H9 (cell line): Measurements from ENCODE around the gene KAZN. TPM values are rescaled to one million over a fixed set of nuclear protein-coding genes. Genes with fewer than 3 reads are reported as not detected.

Source experiments
- DNase-seq: peaks from one replicate; pipeline ENCODE4 v3.0.0-alpha.2; 2017
- H2AFZ ChIP-seq: one replicate; pipeline ENCODE4 v1.6.1; 2013; ENCODE audit warnings: mild to moderate bottlenecking, low read length, control low read depth, moderate library complexity
- H2AK5ac ChIP-seq: 2 replicates; pipeline ENCODE4 v1.6.1; 2013; ENCODE audit warnings: low read length, control low read depth, mixed read lengths; ENCODE audit not compliant: insufficient read length
- H2BK120ac ChIP-seq: one replicate; pipeline ENCODE4 v1.6.1; 2013; ENCODE audit warnings: low read depth, mild to moderate bottlenecking, low read length, control low read depth, inconsistent platforms; ENCODE audit not compliant: poor library complexity, severe bottlenecking
- H2BK12ac ChIP-seq: 2 replicates; pipeline ENCODE4 v1.6.1; 2013; ENCODE audit warnings: low read length, control low read depth, mixed read lengths, low read depth; ENCODE audit not compliant: insufficient read length
- H2BK15ac ChIP-seq: 2 replicates; pipeline ENCODE4 v1.6.1; 2013; ENCODE audit warnings: low read depth, low read length, control low read depth
- H2BK20ac ChIP-seq: one replicate; pipeline ENCODE4 v1.6.1; 2013; ENCODE audit warnings: low read depth, mild to moderate bottlenecking, low read length, control low read depth, inconsistent platforms; ENCODE audit not compliant: poor library complexity, severe bottlenecking
- H2BK5ac ChIP-seq: 2 replicates; pipeline ENCODE4 v1.6.1; 2013; ENCODE audit warnings: low read length, control low read depth, mixed read lengths; ENCODE audit not compliant: insufficient read length
- H3K14ac ChIP-seq: 2 replicates; pipeline ENCODE4 v1.6.1; 2013; ENCODE audit warnings: low read length, control low read depth; ENCODE audit not compliant: insufficient read depth
- H3K18ac ChIP-seq: 2 replicates; pipeline ENCODE4 v1.6.1; 2013; ENCODE audit warnings: low read depth, mild to moderate bottlenecking, mixed read lengths, low read length, control low read depth; ENCODE audit not compliant: insufficient read length
- H3K23ac ChIP-seq: 2 replicates; pipeline ENCODE4 v1.6.1; 2013; ENCODE audit warnings: low read length, control low read depth, mixed read lengths, low read depth; ENCODE audit not compliant: insufficient read length
- H3K23me2 ChIP-seq: 2 replicates; pipeline ENCODE4 v1.6.1; 2013; ENCODE audit warnings: low read depth, mild to moderate bottlenecking, mixed read lengths, low read length, control low read depth; ENCODE audit not compliant: insufficient read length, poor library complexity, severe bottlenecking
- H3K27ac ChIP-seq: 2 replicates; pipeline ENCODE4 v1.5.1; 2013; ENCODE audit warnings: low read length, control low read depth, mixed read lengths, low read depth; ENCODE audit not compliant: insufficient read length
- H3K27me3 ChIP-seq: 2 replicates; pipeline ENCODE4 v1.6.1; 2013; ENCODE audit warnings: low read length, control low read depth, inconsistent platforms; ENCODE audit not compliant: insufficient read depth
- H3K4ac ChIP-seq: 2 replicates; pipeline ENCODE4 v1.6.1; 2013; ENCODE audit warnings: low read depth, mild to moderate bottlenecking, control low read depth, inconsistent platforms, low read length, moderate library complexity
- H3K4me1 ChIP-seq: 2 replicates; pipeline ENCODE4 v1.6.1; 2013; ENCODE audit warnings: low read length, control low read depth, inconsistent platforms; ENCODE audit not compliant: insufficient read depth
- H3K4me2 ChIP-seq: 2 replicates; pipeline ENCODE4 v1.6.1; 2013; ENCODE audit warnings: low read length, control low read depth, mixed read lengths; ENCODE audit not compliant: insufficient read length, insufficient read depth
- H3K56ac ChIP-seq: 2 replicates; pipeline ENCODE4 v1.6.1; 2013; ENCODE audit warnings: low read depth, mild to moderate bottlenecking, mixed read lengths, low read length, control low read depth; ENCODE audit not compliant: insufficient read length
- H3K79me1 ChIP-seq: 2 replicates; pipeline ENCODE4 v1.6.1; 2013; ENCODE audit warnings: low read depth, mild to moderate bottlenecking, moderate library complexity, low read length, control low read depth, inconsistent platforms; ENCODE audit not compliant: insufficient read depth, poor library complexity, severe bottlenecking
- H3K79me2 ChIP-seq: 2 replicates; pipeline ENCODE4 v1.6.1; 2013; ENCODE audit warnings: low read length, control low read depth, inconsistent platforms; ENCODE audit not compliant: insufficient read depth
- H3K9ac ChIP-seq: 2 replicates; pipeline ENCODE4 v1.6.1; 2013; ENCODE audit warnings: low read length, control low read depth, mixed read lengths; ENCODE audit not compliant: insufficient read length; ENCODE audit errors: extremely low read depth
- H3K9me3 ChIP-seq: one replicate; pipeline ENCODE4 v1.6.1; 2013; ENCODE audit warnings: low read depth, low read length, inconsistent platforms; ENCODE audit not compliant: control insufficient read depth
- H3T11ph ChIP-seq: one replicate; pipeline ENCODE4 v1.6.1; 2013; ENCODE audit warnings: mild to moderate bottlenecking, low read length, control low read depth, inconsistent platforms
- H4K20me1 ChIP-seq: one replicate; pipeline ENCODE4 v1.6.1; 2013; ENCODE audit not compliant: control insufficient read depth, insufficient read length, insufficient read depth
- H4K5ac ChIP-seq: 2 replicates; pipeline ENCODE4 v1.6.1; 2013; ENCODE audit warnings: low read depth, mild to moderate bottlenecking, mixed read lengths, low read length, control low read depth; ENCODE audit not compliant: insufficient read length
- H4K8ac ChIP-seq: replicated peaks from 2 replicates; pipeline ENCODE4 v1.6.1; 2013; ENCODE audit warnings: low read length, control low read depth, mixed read lengths, low read depth; ENCODE audit not compliant: insufficient read length
- H4K91ac ChIP-seq: 2 replicates; pipeline ENCODE4 v1.6.1; 2013; ENCODE audit warnings: low read depth, mild to moderate bottlenecking, moderate library complexity, mixed read lengths, low read length, control low read depth; ENCODE audit not compliant: insufficient read length
- H3K27ac Mint-ChIP-seq, 3 experiments: 2 replicates in 2 of 3; 3 replicates in 1 of 3; pipeline ENCODE4 v1.8.0; 2020 to 2021; ENCODE audit warnings: mixed read lengths in 3 of 3, mild to moderate bottlenecking in 1 of 3, moderate library complexity in 1 of 3
- H3K27me3 Mint-ChIP-seq: 2 replicates; pipeline ENCODE4 v1.8.0; 2021; ENCODE audit warnings: low read depth, mild to moderate bottlenecking, moderate library complexity, mixed read lengths
- H3K36me3 Mint-ChIP-seq, 3 experiments: 2 replicates in 2 of 3; 3 replicates in 1 of 3; pipeline ENCODE4 v1.8.0; 2020 to 2021; ENCODE audit warnings: low read depth in 3 of 3, mixed read lengths in 3 of 3; ENCODE audit not compliant: insufficient read depth in 1 of 3
- H3K4me1 Mint-ChIP-seq, 2 experiments: 2 replicates each; pipeline ENCODE4 v1.8.0; 2020; ENCODE audit warnings: mixed read lengths in 2 of 2
- H3K4me3 Mint-ChIP-seq, 2 experiments: 2 replicates in 1 of 2; 3 replicates in 1 of 2; pipeline ENCODE4 v1.8.0; 2020 to 2021; ENCODE audit warnings: mild to moderate bottlenecking in 2 of 2, mixed read lengths in 2 of 2, moderate library complexity in 1 of 2
- H3K9me3 Mint-ChIP-seq, 2 experiments: 2 replicates in 1 of 2; 3 replicates in 1 of 2; pipeline ENCODE4 v1.8.0; 2020; ENCODE audit warnings: mild to moderate bottlenecking in 2 of 2, mixed read lengths in 2 of 2, moderate library complexity in 1 of 2
- WGBS: extraction: QIAGEN DNeasy Blood & Tissue Kit; methylation state at CpG from one replicate; pipeline ENCODE4 v1.1.7; 2013; ENCODE audit warnings: missing lambda C conversion rate, low lambda C conversion rate, mixed read lengths; ENCODE audit not compliant: insufficient read length; ENCODE audit errors: extremely low coverage; 5-methylcytosine and 5-hydroxymethylcytosine counted together
- total RNA-seq: library from RNA; stranded (reverse); gene quantifications from 2 replicates; pipeline ENCODE4 v1.2.1, GENCODE V29; 2021
- TF ChIP-seq, protein P1 (sequence below): fragments of 200-600 bp; sonication (generic); conservative IDR thresholded peaks from 3 replicates; pipeline ENCODE4 v1.8.0; 2021; ENCODE audit warnings: antibody characterized with exemption, mild to moderate bottlenecking

The KAZN gene
- total RNA-seq, 1 experiment from 2014 or later: 7.6 TPM

DNA sequence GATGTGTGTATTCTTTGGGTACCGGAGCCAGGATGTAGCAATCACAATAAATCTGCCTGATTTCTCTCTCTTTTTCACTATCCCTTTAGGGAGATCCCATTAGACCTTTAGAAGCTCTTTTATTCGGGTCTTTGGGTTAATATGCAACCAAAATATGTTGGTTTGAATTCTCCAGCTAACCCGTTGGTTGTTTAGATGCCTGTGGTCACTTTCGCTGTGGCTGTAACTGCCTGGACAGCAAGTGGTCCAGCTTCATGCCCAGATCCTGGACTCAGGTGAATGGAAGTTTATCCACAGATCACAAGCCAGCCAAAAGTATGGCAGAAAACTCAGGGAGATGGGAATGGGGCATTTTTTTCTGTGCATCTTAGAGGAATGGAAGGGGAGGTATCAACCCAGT lies 12.3 kb downstream of the KAZN start:
- H3T11ph ChIP-seq: no peak overlapping the region
- no peak overlapping the region for H4K5ac ChIP-seq
- H3K4me1 ChIP-seq: no peaks in the 10 kb centered on the region
- no peak overlapping the region for H2BK5ac ChIP-seq
- H3K23ac ChIP-seq: no peak overlapping the region
- no peak overlapping the region for H3K4me2 ChIP-seq
- no peaks in the 10 kb centered on the region for H4K20me1 ChIP-seq
- H3K27me3 Mint-ChIP-seq: no peaks in the 10 kb centered on the region; the same call in 1 of the 2 replicates
- H3K27ac ChIP-seq: no peak overlapping the region
- no peak overlapping the region for H2BK15ac ChIP-seq
- H2AK5ac ChIP-seq: no peak overlapping the region
- H4K8ac ChIP-seq: no peak overlapping the region
- H3K14ac ChIP-seq: no peak overlapping the region
- DNase-seq: no peak
- no peak overlapping the region for H3K9ac ChIP-seq
- no peak overlapping the region for H3K4me3 Mint-ChIP-seq
- H3K4me1 Mint-ChIP-seq: peaks cover 0 to 4% of the 10 kb centered on the region in 2 experiments; a peak in 1 of 4 replicates
- TF ChIP-seq, protein P1, sequence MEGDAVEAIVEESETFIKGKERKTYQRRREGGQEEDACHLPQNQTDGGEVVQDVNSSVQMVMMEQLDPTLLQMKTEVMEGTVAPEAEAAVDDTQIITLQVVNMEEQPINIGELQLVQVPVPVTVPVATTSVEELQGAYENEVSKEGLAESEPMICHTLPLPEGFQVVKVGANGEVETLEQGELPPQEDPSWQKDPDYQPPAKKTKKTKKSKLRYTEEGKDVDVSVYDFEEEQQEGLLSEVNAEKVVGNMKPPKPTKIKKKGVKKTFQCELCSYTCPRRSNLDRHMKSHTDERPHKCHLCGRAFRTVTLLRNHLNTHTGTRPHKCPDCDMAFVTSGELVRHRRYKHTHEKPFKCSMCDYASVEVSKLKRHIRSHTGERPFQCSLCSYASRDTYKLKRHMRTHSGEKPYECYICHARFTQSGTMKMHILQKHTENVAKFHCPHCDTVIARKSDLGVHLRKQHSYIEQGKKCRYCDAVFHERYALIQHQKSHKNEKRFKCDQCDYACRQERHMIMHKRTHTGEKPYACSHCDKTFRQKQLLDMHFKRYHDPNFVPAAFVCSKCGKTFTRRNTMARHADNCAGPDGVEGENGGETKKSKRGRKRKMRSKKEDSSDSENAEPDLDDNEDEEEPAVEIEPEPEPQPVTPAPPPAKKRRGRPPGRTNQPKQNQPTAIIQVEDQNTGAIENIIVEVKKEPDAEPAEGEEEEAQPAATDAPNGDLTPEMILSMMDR: no peak
- H3K18ac ChIP-seq: no peak overlapping the region
- no peak overlapping the region for H3K56ac ChIP-seq
- H2BK12ac ChIP-seq: no peak overlapping the region
- no peaks in the 10 kb centered on the region for H3K79me2 ChIP-seq
- no peak overlapping the region for H3K4ac ChIP-seq
- no peaks in the 10 kb centered on the region for H3K9me3 Mint-ChIP-seq
- H3K9me3 ChIP-seq: no peaks in the 10 kb centered on the region
- H2BK120ac ChIP-seq: no peak overlapping the region
- H3K27me3 ChIP-seq: no peaks in the 10 kb centered on the region
- no peaks in the 10 kb centered on the region for H3K79me1 ChIP-seq
- H3K27ac Mint-ChIP-seq: no peak overlapping the region
- H4K91ac ChIP-seq: no peak overlapping the region
- WGBS: no CpG with 5 or more reads among the region's 4 CpGs
- H2BK20ac ChIP-seq: no peak overlapping the region
- no peak overlapping the region for H2AFZ ChIP-seq
- H3K23me2 ChIP-seq: no peaks in the 10 kb centered on the region
- peaks cover 0 to 8% (median 4%) of the 10 kb centered on the region in 3 experiments; a peak in 4 of 7 replicates for H3K36me3 Mint-ChIP-seq
